Measurements from ENCODE around the gene FOXL3. TPM values are rescaled to one million over a fixed set of nuclear protein-coding genes. Genes with fewer than 3 reads are reported as not detected.

Gene FOXL3
- polyA plus RNA-seq, 2 of the 4 experiments (the other 2 are of a cell fraction) = not detected

GRCh38 chr7:293681-294439 is 3.9 kb downstream of the FOXL3 start:
- no peak for ATAC-seq
- Histone ChIP-seq H3K4me2 (no peak overlapping the region), H3K4me1 (0 out of 3 replicates have a peak, but pooled peaks cover 5% of the 10 kb centered on the region), H3K27ac (no peak overlapping the region), H3K4me3 (no peak overlapping the region), H3K9me3 (no peaks in the 10 kb centered on the region)
- POLR2A ChIA-PET = no interaction called here
- DNase-seq (ENCODE audit: low read depth in 1 of 2, low spot score in 1 of 2) = no peak
- no peak for FAIRE-seq
- WGBS (ENCODE audit: missing lambda C conversion rate) = 64% methylated on average over 22 of the region's 23 CpGs
- CTCF ChIA-PET = interaction anchor here (1.2 kb wide), 1 partner anchor 30 kb away, joined by 3 read pairs; no protein-coding TSS in a partner anchor
- no peak for TF ChIP-seq REST (IDR thresholded peaks at IDR 0.05)
- no peak for TF ChIP-seq RAD21 (conservative IDR thresholded peaks at IDR 0.05 in 1 of 2, IDR thresholded peaks at IDR 0.05 in 1 of 2)
- TF ChIP-seq TP53 (CRISPR knock-in tag; IDR thresholded peaks at IDR 0.05) = no peak
- TF ChIP-seq HDAC2 (IDR thresholded peaks at IDR 0.05) = no peak
- no peak for TF ChIP-seq EHF (CRISPR knock-in tag; IDR thresholded peaks at IDR 0.05)
- no peak for TF ChIP-seq HOXB13 (CRISPR knock-in tag; IDR thresholded peaks at IDR 0.05; ENCODE audit: low read depth)
- TF ChIP-seq ZNF302 (CRISPR knock-in tag; IDR thresholded peaks at IDR 0.05) = no peak
- TF ChIP-seq SMC3 (IDR thresholded peaks at IDR 0.05) = no peak
- no peak for TF ChIP-seq RNF2 (IDR thresholded peaks at IDR 0.05; ENCODE audit: borderline replicate concordance, low read depth)
- no peak for TF ChIP-seq JUN (IDR thresholded peaks at IDR 0.05)
- TF ChIP-seq NFE2L2 (conservative IDR thresholded peaks at IDR 0.05; ENCODE audit: low read length) = no peak
- no peak for TF ChIP-seq GATA3 (IDR thresholded peaks at IDR 0.05; ENCODE audit: borderline replicate concordance)
- no peak for TF ChIP-seq PHF8 (IDR thresholded peaks at IDR 0.05; ENCODE audit: borderline replicate concordance, low read depth)
- TF ChIP-seq MYC (IDR thresholded peaks at IDR 0.05; ENCODE audit: borderline replicate concordance, low read length) = no peak
- TF ChIP-seq TFCP2L1 (CRISPR knock-in tag; IDR thresholded peaks at IDR 0.05) = no peak

- Histone ChIP-seq H3K4me3 (no peak overlapping the region), H3K9me3 (no peaks in the 10 kb centered on the region), H3K4me1 (0 out of 3 replicates have a peak, but pooled peaks cover 5% of the 10 kb centered on the region), H3K4me2 (no peak overlapping the region), H3K27ac (no peak overlapping the region)
- 63% methylated on average over 25 of the region's 25 CpGs for WGBS (ENCODE audit: missing lambda C conversion rate)
- DNase-seq (ENCODE audit: low read depth in 1 of 2, low spot score in 1 of 2) (no peak), ATAC-seq (no peak), FAIRE-seq (no peak)
- CTCF ChIA-PET = interaction anchor here (0.6 to 1.2 kb wide), 2 partner anchors 9 to 31 kb away, joined by 3 read pairs; no protein-coding TSS in a partner anchor
- POLR2A ChIA-PET = no interaction called here
- no peak for TF ChIP-seq NR3C1 (IDR thresholded peaks at IDR 0.05)
- no peak for TF ChIP-seq HOXA7 (CRISPR knock-in tag; IDR thresholded peaks at IDR 0.05)
- no peak for TF ChIP-seq PBX3 (IDR thresholded peaks at IDR 0.05)
- no peak for TF ChIP-seq RNF2 (IDR thresholded peaks at IDR 0.05; ENCODE audit: borderline replicate concordance, low read depth)
- no peak for TF ChIP-seq FOSL2 (IDR thresholded peaks at IDR 0.05)
- TF ChIP-seq FOSL2 (CRISPR knock-in tag; IDR thresholded peaks at IDR 0.05) = no peak
- TF ChIP-seq ZNF302 (CRISPR knock-in tag; IDR thresholded peaks at IDR 0.05) = no peak
- no peak for TF ChIP-seq SREBF2 (IDR thresholded peaks at IDR 0.05)
- no peak for TF ChIP-seq RFX5 (IDR thresholded peaks at IDR 0.05)
- no peak for TF ChIP-seq GATA3 (IDR thresholded peaks at IDR 0.05; ENCODE audit: borderline replicate concordance)
- no peak for TF ChIP-seq TFCP2L1 (CRISPR knock-in tag; IDR thresholded peaks at IDR 0.05)
- no peak for TF ChIP-seq USF2 (IDR thresholded peaks at IDR 0.05)
- TF ChIP-seq RAD21 (conservative IDR thresholded peaks at IDR 0.05 in 1 of 2, IDR thresholded peaks at IDR 0.05 in 1 of 2) = no peak
- TF ChIP-seq HES2 (IDR thresholded peaks at IDR 0.05) = no peak
- TF ChIP-seq KDM5A (IDR thresholded peaks at IDR 0.05) = no peak
- TF ChIP-seq ELK1 (IDR thresholded peaks at IDR 0.05; ENCODE audit: low read depth, low read length) = no peak
- TF ChIP-seq RCOR1 (IDR thresholded peaks at IDR 0.05; ENCODE audit: low read depth, low read length) = no peak
- TF ChIP-seq ZC3H11A (IDR thresholded peaks at IDR 0.05) = no peak
- no peak for TF ChIP-seq JUNB (IDR thresholded peaks at IDR 0.05)
- no peak for TF ChIP-seq HOXB5 (CRISPR knock-in tag; IDR thresholded peaks at IDR 0.05)
These were observed 4.6 kb downstream of the FOXL3 start for GRCh38 chr7:294440-295154.

Data from A549 (cell line).